HepG2 (cell line): Measurements from ENCODE around the gene MKS1.

Experiments
- BRD4 ChIP-seq: sonication (generic); formaldehyde crosslinking; IDR thresholded peaks from 2 replicates; pipeline ENCODE4 v1.4.0; 2020; ENCODE audit warnings: missing genetic modification reagents
- CTCF ChIP-seq: sonication (generic); formaldehyde crosslinking; IDR thresholded peaks from 2 replicates; pipeline ENCODE4 v1.5.0; 2020; ENCODE audit warnings: mild to moderate bottlenecking, missing genetic modification reagents, moderate library complexity
- ESRRA ChIP-seq: sonication (generic); formaldehyde crosslinking; IDR thresholded peaks from 2 replicates; pipeline ENCODE4 v1.5.1; 2020; ENCODE audit warnings: mild to moderate bottlenecking, low read depth, missing genetic modification reagents
- RELA ChIP-seq: sonication (generic); formaldehyde crosslinking; IDR thresholded peaks from 2 replicates; pipeline ENCODE4 v1.4.0; 2020; ENCODE audit warnings: missing genetic modification reagents
- SMAD1 ChIP-seq: sonication (generic); formaldehyde crosslinking; IDR thresholded peaks from 2 replicates; pipeline ENCODE4 v1.4.0; 2020; ENCODE audit warnings: missing genetic modification reagents, low read depth, mild to moderate bottlenecking, borderline replicate concordance

- TF ChIP-seq RELA (CRISPR knock-in tag) (no peak), SMAD1 (no peak), CTCF (CRISPR knock-in tag) (no peak), BRD4 (CRISPR knock-in tag) (no peak), ESRRA (CRISPR knock-in tag) (no peak)
These were observed 42.9 kb downstream of the MKS1 start for GRCh38 chr17:58176200-58176599.
